ENCODE data around the gene PRKN. TPM values are rescaled to one million over a fixed set of nuclear protein-coding genes. Genes with fewer than 3 reads are reported as not detected.

Gene PRKN
- total and polyA plus RNA-seq, 9 of the 15 experiments (the other 6 are each of a cell fraction or from before 2014, with no cell fraction given), result 0.03 to 0.96 (median 0.15) TPM; not detected in 2

- TF ChIP-seq, protein P1, sequence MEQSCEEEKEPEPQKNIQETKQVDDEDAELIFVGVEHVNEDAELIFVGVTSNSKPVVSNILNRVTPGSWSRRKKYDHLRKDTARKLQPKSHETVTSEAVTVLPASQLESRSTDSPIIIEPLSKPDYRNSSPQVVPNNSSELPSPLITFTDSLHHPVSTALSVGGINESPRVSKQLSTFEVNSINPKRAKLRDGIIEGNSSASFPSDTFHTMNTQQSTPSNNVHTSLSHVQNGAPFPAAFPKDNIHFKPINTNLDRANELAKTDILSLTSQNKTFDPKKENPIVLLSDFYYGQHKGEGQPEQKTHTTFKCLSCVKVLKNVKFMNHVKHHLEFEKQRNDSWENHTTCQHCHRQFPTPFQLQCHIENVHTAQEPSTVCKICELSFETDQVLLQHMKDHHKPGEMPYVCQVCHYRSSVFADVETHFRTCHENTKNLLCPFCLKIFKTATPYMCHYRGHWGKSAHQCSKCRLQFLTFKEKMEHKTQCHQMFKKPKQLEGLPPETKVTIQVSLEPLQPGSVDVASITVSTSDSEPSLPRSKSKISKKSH (CRISPR knock-in tag; IDR thresholded peaks at IDR 0.05), result 0 out of 2 replicates have a peak, but pooled peaks have one; percentile 45
- TF ChIP-seq ZFX (CRISPR knock-in tag; IDR thresholded peaks at IDR 0.05) (peak; percentile 60), CREB3 (tag; conservative IDR thresholded peaks at IDR 0.05; ENCODE audit: low read depth) (peak; percentile 91), CHD7 (IDR thresholded peaks at IDR 0.05; ENCODE audit: low read depth, low read length) (no peak), ZNF76 (CRISPR knock-in tag; IDR thresholded peaks at IDR 0.05; ENCODE audit: borderline replicate concordance) (peak; percentile 97), ZNF707 (CRISPR knock-in tag; conservative IDR thresholded peaks at IDR 0.05) (peak; percentile 68; the same call in 1 of the 2 replicates), ID3 (CRISPR knock-in tag; IDR thresholded peaks at IDR 0.05) (peak; percentile 81), ID3 (tag; IDR thresholded peaks at IDR 0.05) (peak; percentile 95), NR2C1 (IDR thresholded peaks at IDR 0.05) (no peak), NR2C1 (tag; IDR thresholded peaks at IDR 0.05) (peak; percentile 79), KLF13 (tag; IDR thresholded peaks at IDR 0.05; ENCODE audit: borderline replicate concordance, low read depth) (0 out of 2 replicates have a peak, but pooled peaks have one; percentile 43)
- TF ChIP-seq, protein P2, sequence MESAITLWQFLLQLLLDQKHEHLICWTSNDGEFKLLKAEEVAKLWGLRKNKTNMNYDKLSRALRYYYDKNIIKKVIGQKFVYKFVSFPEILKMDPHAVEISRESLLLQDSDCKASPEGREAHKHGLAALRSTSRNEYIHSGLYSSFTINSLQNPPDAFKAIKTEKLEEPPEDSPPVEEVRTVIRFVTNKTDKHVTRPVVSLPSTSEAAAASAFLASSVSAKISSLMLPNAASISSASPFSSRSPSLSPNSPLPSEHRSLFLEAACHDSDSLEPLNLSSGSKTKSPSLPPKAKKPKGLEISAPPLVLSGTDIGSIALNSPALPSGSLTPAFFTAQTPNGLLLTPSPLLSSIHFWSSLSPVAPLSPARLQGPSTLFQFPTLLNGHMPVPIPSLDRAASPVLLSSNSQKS (CRISPR knock-in tag; IDR thresholded peaks at IDR 0.05), result peak; percentile 82; the same call in 1 of the 2 replicates
Measured at GRCh38 chr6:162364488-162364887, 363.1 kb downstream of the PRKN start (continued).
